Measurements from ENCODE around the gene ZBTB7C.

- TF ChIP-seq CTCF (conservative IDR thresholded peaks at IDR 0.05) (no peak), ZFX (IDR thresholded peaks at IDR 0.05) (no peak)
Observed at GRCh38 chr18:48116873-48117630, 292.1 kb downstream of the ZBTB7C start.
